Neuronal stem cell (in vitro differentiated cells): Measurements from ENCODE around the gene TBC1D22A.

ENCODE experiments used
- DNase-seq: peaks from one replicate; pipeline ENCODE4 v3.0.0-alpha.2; 2013; ENCODE audit warnings: low spot score
- H2AFZ ChIP-seq: one replicate; pipeline ENCODE4 v1.6.1; 2013; ENCODE audit warnings: mild to moderate bottlenecking, low read length, inconsistent platforms
- H2AK5ac ChIP-seq: 2 replicates; pipeline ENCODE4 v1.6.1; 2013; ENCODE audit warnings: low read depth, mild to moderate bottlenecking, inconsistent platforms, low read length, moderate library complexity, mixed read lengths
- H2BK120ac ChIP-seq: 2 replicates; pipeline ENCODE4 v1.6.1; 2013; ENCODE audit warnings: low read depth, mild to moderate bottlenecking, inconsistent platforms, low read length, moderate library complexity, mixed read lengths
- H2BK12ac ChIP-seq: one replicate; pipeline ENCODE4 v1.6.1; 2013; ENCODE audit warnings: low read length, inconsistent platforms
- H2BK15ac ChIP-seq: 2 replicates; pipeline ENCODE4 v1.6.1; 2013; ENCODE audit warnings: mild to moderate bottlenecking, low read length, inconsistent platforms, mixed read lengths
- H2BK5ac ChIP-seq: one replicate; pipeline ENCODE4 v1.6.1; 2013; ENCODE audit warnings: inconsistent platforms, mild to moderate bottlenecking, low read length, moderate library complexity
- H3K14ac ChIP-seq: one replicate; pipeline ENCODE4 v1.6.1; 2013; ENCODE audit warnings: low read length, inconsistent platforms
- H3K18ac ChIP-seq: 2 replicates; pipeline ENCODE4 v1.6.1; 2013; ENCODE audit warnings: low read length, inconsistent platforms
- H3K23ac ChIP-seq: 2 replicates; pipeline ENCODE4 v1.6.1; 2013; ENCODE audit warnings: low read depth, mild to moderate bottlenecking, mixed read lengths, low read length, inconsistent platforms; ENCODE audit not compliant: poor library complexity
- H3K27ac ChIP-seq: replicated peaks from 3 replicates; pipeline ENCODE4 v1.5.1; 2013; ENCODE audit warnings: low read length, inconsistent platforms
- H3K27me3 ChIP-seq, 3 experiments: 2 replicates each; pipeline ENCODE4 v1.6.1; 2013; ENCODE audit warnings: low read length in 3 of 3, mild to moderate bottlenecking in 2 of 3, inconsistent platforms in 1 of 3, low read depth in 1 of 3, mixed read lengths in 1 of 3, moderate library complexity in 1 of 3; ENCODE audit not compliant: control insufficient read depth in 3 of 3, insufficient read depth in 3 of 3
- H3K36me3 ChIP-seq, 2 donors: replicated peaks in 1 of 2; 2 replicates each; pipeline ENCODE4 v1.6.1; 2013; ENCODE audit warnings: low read length in 2 of 2; ENCODE audit not compliant: control insufficient read depth in 2 of 2, insufficient read depth in 2 of 2
- H3K4ac ChIP-seq: 2 replicates; pipeline ENCODE4 v1.6.1; 2013; ENCODE audit warnings: inconsistent platforms, mild to moderate bottlenecking, low read length, moderate library complexity
- H3K4me1 ChIP-seq, 2 donors: 1 replicate in 1 of 2; 2 replicates in 1 of 2; pipeline ENCODE4 v1.6.1; 2013; ENCODE audit warnings: low read length in 2 of 2, low read depth in 1 of 2; ENCODE audit not compliant: control insufficient read depth in 2 of 2, insufficient read depth in 1 of 2
- H3K4me2 ChIP-seq: one replicate; pipeline ENCODE4 v1.6.1; 2013; ENCODE audit warnings: mild to moderate bottlenecking, low read length, inconsistent platforms; ENCODE audit not compliant: insufficient read depth, poor library complexity, severe bottlenecking
- H3K4me3 ChIP-seq, 2 donors: 2 replicates each; pipeline ENCODE4 v1.5.1; 2013; ENCODE audit warnings: low read length in 2 of 2, mild to moderate bottlenecking in 2 of 2, inconsistent platforms in 1 of 2, moderate library complexity in 1 of 2
- H3K79me1 ChIP-seq: one replicate; pipeline ENCODE4 v1.6.1; 2013; ENCODE audit warnings: low read depth, mild to moderate bottlenecking, inconsistent platforms, low read length, moderate library complexity
- H3K9ac ChIP-seq: one replicate; pipeline ENCODE4 v1.6.1; 2013; ENCODE audit warnings: mild to moderate bottlenecking, low read depth, low read length, inconsistent platforms; ENCODE audit not compliant: poor library complexity
- H3K9me3 ChIP-seq, 2 donors: replicated peaks in 1 of 2; 2 replicates each; pipeline versions ENCODE3 to v1.6.1; 2013; ENCODE audit warnings: low read length in 2 of 2, mild to moderate bottlenecking in 2 of 2, inconsistent platforms in 1 of 2, low read depth in 1 of 2, mixed read lengths in 1 of 2, moderate library complexity in 1 of 2; ENCODE audit not compliant: control insufficient read depth in 2 of 2, insufficient read depth in 1 of 2
- H4K8ac ChIP-seq: one replicate; pipeline ENCODE4 v1.6.1; 2013; ENCODE audit warnings: low read depth, mild to moderate bottlenecking, inconsistent platforms, low read length, moderate library complexity
- H4K91ac ChIP-seq: one replicate; pipeline ENCODE4 v1.6.1; 2013; ENCODE audit warnings: low read length, low read depth, mild to moderate bottlenecking, inconsistent platforms; ENCODE audit not compliant: poor library complexity
- WGBS, 2 donors: extraction: QIAGEN DNeasy Blood & Tissue Kit; methylation state at CpG; one replicate each; pipeline ENCODE4 v1.1.7; 2013; ENCODE audit warnings: missing lambda C conversion rate in 2 of 2, mixed read lengths in 1 of 2; ENCODE audit not compliant: insufficient read length in 2 of 2, insufficient replicate concordance in 1 of 2; ENCODE audit errors: extremely low coverage in 2 of 2; 5-methylcytosine and 5-hydroxymethylcytosine counted together

Gene TBC1D22A

GRCh38 chr22:46994265-46994664, 231.8 kb downstream of the TBC1D22A start:
- Histone ChIP-seq H2BK12ac (no peak overlapping the region), H3K4me2 (no peak overlapping the region), H3K18ac (no peak overlapping the region), H4K8ac (no peak overlapping the region), H3K23ac (no peak overlapping the region), H3K36me3 (peaks cover 0 to 4% of the 10 kb centered on the region in 2 donors), H4K91ac (no peak overlapping the region), H3K9ac (no peak overlapping the region), H3K27ac (no peak overlapping the region), H3K4ac (no peak overlapping the region), H2BK120ac (no peak overlapping the region), H2BK5ac (no peak overlapping the region), H3K14ac (no peak overlapping the region), H3K27me3 (no peaks in the 10 kb centered on the region), H2AFZ (no peak overlapping the region), H3K4me1 (no peaks in the 10 kb centered on the region), H2BK15ac (no peak overlapping the region), H3K79me1 (no peaks in the 10 kb centered on the region), H3K9me3 (no peaks in the 10 kb centered on the region), H2AK5ac (no peak overlapping the region), H3K4me3 (no peak overlapping the region)
- DNase-seq, result no peak
- WGBS, 2 donors, result no CpG with 5 or more reads among the region's 11 CpGs

- no peaks in the 10 kb centered on the region for H3K27me3 ChIP-seq
- H3K18ac ChIP-seq, result no peak overlapping the region
- H3K14ac ChIP-seq, result no peak overlapping the region
- no peak overlapping the region for H3K9ac ChIP-seq
- no peak overlapping the region for H2AK5ac ChIP-seq
- no peak overlapping the region for H2AFZ ChIP-seq
- no peak overlapping the region for H3K4me2 ChIP-seq
- no peak overlapping the region for H2BK15ac ChIP-seq
- no peak overlapping the region for H4K8ac ChIP-seq
- H2BK12ac ChIP-seq, result no peak overlapping the region
- no peak for DNase-seq
- WGBS, 2 donors, result no CpG with 5 or more reads among the region's 13 CpGs
- no peaks in the 10 kb centered on the region for H3K79me1 ChIP-seq
- H2BK5ac ChIP-seq, result no peak overlapping the region
- no peak overlapping the region for H3K4me3 ChIP-seq
- peaks cover 0 to 4% of the 10 kb centered on the region in 2 donors for H3K36me3 ChIP-seq
- H3K4ac ChIP-seq, result no peak overlapping the region
- no peaks in the 10 kb centered on the region for H3K9me3 ChIP-seq
- no peak overlapping the region for H3K27ac ChIP-seq
- H4K91ac ChIP-seq, result no peak overlapping the region
- H3K4me1 ChIP-seq, result no peaks in the 10 kb centered on the region
- H3K23ac ChIP-seq, result no peak overlapping the region
- no peak overlapping the region for H2BK120ac ChIP-seq
These were observed 232.5 kb downstream of the TBC1D22A start for GRCh38 chr22:46994983-46995382.

- Histone ChIP-seq H4K91ac (no peak overlapping the region), H3K14ac (peak overlapping the region; percentile 56), H3K9me3 (no peaks in the 10 kb centered on the region), H3K18ac (peak overlapping the region; percentile 11), H3K23ac (peak overlapping the region; percentile 19), H2AK5ac (no peak overlapping the region), H3K4ac (no peak overlapping the region), H2AFZ (no peak overlapping the region), H2BK12ac (no peak overlapping the region), H3K4me3 (no peak overlapping the region), H3K9ac (no peak overlapping the region), H2BK5ac (no peak overlapping the region), H3K79me1 (no peaks in the 10 kb centered on the region), H2BK120ac (no peak overlapping the region), H3K27me3 (no peaks in the 10 kb centered on the region), H2BK15ac (no peak overlapping the region), H3K4me2 (no peak overlapping the region), H4K8ac (no peak overlapping the region), H3K36me3 (peaks cover 0 to 2% of the 10 kb centered on the region in 2 donors), H3K27ac (no peak overlapping the region), H3K4me1 (no peaks in the 10 kb centered on the region)
- WGBS, 2 donors, result no CpG with 5 or more reads among the region's 24 CpGs
- DNase-seq, result no peak
These were observed 233.3 kb downstream of the TBC1D22A start for GRCh38 chr22:46995501-46996360.

GRCh38 chr22:46996595-46997310, 234.3 kb downstream of the TBC1D22A start:
- Histone ChIP-seq H3K9ac (no peak overlapping the region), H2BK5ac (no peak overlapping the region), H3K4me3 (no peak overlapping the region), H4K91ac (no peak overlapping the region), H2BK15ac (no peak overlapping the region), H3K27ac (no peak overlapping the region), H2BK120ac (no peak overlapping the region), H3K14ac (no peak overlapping the region), H3K27me3 (no peaks in the 10 kb centered on the region), H2AFZ (no peak overlapping the region), H3K79me1 (no peaks in the 10 kb centered on the region), H3K4ac (no peak overlapping the region), H3K36me3 (no peaks in the 10 kb centered on the region), H2AK5ac (no peak overlapping the region), H3K18ac (no peak overlapping the region), H3K4me1 (no peaks in the 10 kb centered on the region), H2BK12ac (no peak overlapping the region), H3K23ac (no peak overlapping the region), H3K9me3 (no peaks in the 10 kb centered on the region), H4K8ac (no peak overlapping the region), H3K4me2 (no peak overlapping the region)
- no peak for DNase-seq
- WGBS, 2 donors, result no CpG with 5 or more reads among the region's 11 CpGs
